CD4-positive, alpha-beta T cell treated with Interleukin-4 for 1 hour (primary cell): ENCODE results near the gene ATP9A.

Source experiments
- DNase-seq, 2 donors: peaks; one replicate each; pipeline ENCODE4 v3.0.0-alpha.2; 2020 to 2022

The ATP9A gene

DNA sequence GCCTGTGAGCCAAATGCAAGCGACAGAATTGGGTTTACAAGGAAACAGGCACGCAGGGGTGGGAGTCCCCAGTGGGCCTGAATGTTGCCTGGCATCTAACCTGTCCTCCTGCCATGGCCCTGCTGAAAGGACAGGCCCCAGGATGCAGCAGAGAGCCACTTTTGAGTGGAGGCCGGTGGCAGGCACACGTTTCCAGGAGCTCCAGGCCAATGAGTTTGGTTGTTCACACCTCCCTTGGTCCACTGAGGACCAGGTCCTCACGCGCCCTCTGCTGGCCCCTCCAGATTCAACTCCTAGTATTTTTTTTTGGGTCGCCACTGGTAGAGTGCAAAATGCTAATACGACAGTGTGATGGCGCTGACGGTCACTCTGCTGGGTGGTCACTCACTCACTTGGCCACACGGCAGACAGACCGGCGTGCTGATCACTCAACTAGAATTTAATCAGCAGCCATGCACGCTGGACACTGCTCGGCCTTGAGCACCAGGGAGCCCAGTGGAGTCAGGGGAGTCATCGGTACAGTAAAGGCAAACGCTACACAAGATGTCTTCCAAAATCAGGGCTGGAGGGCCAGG is 143.9 kb downstream of the ATP9A start:
- peak; percentile 53 to 59 for DNase-seq

DNA sequence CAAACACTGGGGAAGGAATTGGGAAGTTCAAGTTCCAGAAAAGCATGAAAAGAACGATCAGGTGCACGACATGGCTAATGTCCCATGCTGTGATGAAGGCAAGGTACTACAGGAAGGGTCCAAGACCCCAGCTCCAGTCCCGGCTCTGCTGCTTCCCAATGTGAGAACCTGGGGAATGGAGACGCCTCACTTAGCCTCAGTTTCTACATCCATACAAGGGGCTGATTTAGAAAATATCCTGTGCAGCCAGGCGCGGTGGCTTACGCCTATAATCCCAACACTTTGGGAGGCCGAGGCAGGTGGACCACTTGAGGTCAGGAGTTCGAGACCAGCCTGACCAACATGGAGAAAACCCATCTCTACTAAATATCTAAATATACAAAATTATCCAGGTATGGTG is 144.9 kb downstream of the ATP9A start:
- no peak for DNase-seq

DNA sequence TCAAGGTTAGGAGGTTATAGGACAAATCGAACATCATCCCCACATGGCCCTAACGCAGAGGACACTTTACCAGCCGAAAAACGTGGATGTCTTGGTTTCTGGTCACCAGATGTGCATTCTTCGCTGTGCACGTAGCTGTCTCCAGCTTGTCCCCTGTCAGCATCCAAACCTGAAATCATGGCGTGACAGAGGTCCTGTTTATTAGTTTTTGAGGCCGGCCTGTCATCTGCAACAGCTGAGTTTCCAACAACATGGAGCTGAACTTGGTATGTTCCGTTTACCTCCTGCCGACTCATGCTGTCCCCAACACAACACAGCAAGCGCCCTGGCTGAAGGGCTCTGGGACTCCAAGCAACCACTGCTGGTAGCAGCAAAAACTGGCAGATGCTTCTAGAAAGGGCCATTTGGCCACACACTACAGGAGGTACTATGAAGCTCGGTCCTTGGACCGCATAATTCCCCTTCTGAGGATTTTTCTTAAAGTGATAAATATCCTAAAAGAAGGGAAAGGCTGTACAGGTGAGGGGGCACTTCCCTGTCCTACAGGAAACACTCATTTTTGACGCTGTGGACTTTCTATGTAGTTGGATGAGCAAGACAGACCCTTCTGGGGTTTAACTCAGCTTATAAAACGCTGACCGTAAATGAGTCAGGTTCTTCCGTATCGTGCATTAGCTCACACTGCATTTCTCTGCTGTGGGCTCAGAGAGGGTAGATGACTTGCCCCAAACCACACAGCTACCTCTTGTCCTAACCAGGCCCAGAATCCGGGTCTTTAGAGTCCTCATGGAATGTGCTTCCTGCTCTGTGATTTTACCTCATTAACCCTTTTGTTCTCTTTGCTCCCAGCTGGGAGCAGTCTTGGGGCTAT is 146.0 kb downstream of the ATP9A start:
- DNase-seq: no peak

DNA sequence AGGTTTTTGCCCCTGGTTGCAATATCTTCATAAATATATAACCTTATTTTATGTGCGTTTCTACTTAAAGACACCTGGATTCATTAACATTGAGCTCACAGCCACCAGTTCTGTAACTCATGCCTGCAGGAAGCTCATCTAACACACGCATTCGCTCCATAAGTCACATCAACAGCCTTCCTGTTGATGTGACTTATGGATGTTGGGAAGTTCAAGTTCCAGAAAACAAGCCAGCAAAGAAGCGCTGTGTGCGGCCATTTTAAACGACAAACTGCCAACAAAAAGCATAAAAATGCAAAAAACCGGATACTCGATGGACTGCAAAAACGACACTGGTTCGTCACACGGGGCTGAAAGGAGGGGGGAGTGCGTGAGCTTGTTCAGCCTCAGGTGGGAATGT is 147.8 kb downstream of the ATP9A start:
- DNase-seq: no peak

DNA sequence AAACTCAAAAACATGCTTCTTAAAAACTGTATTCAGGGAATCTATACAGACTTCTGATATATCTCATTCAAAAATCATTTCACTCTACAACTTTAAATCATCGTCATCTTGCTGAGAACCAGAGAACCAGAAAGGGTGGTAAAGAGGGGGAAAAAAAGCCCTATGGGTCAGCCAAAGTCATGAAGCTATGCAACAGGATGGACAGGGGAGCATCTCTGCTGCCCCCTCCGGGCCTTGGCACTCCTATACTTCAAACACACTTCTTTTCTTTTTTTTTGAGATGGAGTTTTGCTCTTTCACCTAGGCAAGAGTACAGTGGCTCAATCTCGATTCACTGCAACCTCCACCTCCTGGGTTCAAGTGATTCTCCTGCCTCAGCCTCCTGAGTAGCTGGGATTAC is 152.1 kb downstream of the ATP9A start:
- DNase-seq: no peak

DNA sequence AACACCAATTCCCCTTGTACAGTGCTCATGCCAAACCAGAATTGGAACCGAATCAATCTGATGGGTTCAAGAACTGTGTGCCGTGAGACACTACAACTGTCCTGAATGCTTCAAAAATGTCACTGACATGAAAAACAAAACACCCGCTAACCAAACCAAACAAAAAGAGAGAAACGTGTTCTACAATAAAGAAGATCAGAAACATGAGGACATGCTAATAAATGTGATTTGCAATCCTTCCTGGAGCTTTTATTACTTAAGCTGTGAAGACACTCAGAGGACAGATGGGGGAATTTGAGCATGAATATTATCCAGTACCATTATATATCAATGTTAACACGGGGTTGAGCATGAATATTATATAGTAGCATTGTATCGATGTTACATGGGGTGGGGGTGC is 153.5 kb downstream of the ATP9A start:
- no peak for DNase-seq

DNA sequence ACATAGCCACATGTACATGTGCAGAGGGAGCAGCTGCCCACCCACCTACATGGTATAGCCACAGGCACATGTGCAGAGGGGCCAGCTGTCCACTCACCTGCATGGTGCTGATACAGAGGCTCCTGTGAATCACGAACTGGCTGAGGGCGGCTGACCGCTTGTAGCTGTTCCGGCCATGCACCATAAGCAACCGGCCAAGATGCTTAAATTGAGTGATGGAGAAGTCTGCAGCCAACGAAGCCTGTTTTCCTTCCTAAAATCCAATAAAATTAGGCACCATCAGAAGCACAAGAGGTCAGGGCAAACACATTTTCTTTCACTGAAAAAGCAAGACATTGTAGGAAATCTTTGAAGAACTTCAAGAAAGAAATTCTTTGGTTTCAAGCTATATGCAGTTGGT is 154.6 kb downstream of the ATP9A start:
- no peak for DNase-seq

DNA sequence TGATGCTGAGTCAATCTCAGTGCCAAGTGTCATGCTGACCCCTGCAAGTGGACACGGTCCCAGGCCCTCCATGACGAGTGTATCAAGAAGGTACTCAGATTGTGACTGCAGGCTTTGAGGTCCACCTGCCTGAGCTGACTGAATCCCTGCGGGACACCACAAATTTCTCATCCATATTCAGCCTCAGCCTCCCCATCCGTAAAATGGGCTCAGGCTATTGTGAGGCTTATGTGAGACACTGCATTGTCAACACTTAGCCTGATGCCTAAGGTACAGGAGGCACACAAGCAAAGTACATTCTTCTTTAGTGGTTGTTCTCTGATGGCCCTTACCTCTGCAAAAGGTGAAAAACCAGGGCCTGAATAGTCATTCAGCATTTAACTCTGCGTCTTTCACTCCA is 155.3 kb downstream of the ATP9A start:
- DNase-seq: no peak

DNA sequence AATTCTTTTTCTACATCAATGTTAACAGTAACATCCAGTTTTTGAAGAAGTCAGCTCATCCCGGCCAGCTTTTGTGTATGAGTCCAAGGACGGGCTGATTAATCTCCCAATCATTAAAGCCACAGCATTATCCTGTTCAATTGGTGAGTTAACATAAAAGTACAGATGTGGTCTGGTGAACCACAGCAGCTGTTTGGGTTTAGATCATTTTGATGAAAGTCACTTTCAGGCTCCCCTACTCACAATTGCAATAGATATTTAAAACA is 156.6 kb downstream of the ATP9A start:
- DNase-seq: no peak

DNA sequence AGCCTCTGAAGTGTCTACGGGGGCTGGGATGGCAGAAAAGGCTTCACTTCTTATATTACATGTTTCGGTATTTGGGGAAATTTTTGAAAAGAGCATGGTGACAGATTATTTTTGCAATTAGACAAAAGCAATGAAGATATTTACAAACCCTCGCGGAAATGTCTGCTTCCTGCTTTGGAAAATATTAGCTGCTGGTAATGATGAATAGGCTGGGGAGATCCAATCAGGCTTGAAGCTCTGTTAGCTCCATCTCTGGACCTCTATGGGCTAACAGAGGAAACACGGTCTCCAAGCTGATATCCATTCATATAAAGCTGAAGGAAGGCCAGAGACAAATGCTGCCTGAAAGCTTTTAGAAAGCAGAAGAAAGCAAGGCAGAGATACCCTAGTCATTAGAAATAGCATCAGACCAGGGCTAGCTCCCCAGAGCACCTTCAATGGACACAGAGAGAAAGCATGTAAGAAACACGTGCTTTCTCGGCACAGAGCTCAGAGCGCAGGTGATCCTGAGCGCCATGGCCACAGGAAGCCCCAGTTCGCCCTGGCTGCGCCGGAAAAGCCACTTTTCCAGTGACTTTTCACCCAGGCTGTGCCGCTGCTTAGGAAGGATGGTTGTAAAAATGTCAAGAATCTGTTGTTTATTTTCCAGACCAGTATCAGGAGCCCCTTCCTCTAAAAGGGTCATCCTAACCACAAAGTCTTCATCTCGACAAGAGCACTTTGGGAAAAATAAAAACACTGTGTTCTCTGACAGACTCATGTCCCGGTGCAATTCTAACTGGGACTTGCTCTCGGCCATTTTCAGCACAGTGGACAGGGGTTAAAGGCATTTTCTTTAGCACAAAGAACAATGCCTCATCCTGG is 157.2 kb downstream of the ATP9A start:
- no peak for DNase-seq

DNA sequence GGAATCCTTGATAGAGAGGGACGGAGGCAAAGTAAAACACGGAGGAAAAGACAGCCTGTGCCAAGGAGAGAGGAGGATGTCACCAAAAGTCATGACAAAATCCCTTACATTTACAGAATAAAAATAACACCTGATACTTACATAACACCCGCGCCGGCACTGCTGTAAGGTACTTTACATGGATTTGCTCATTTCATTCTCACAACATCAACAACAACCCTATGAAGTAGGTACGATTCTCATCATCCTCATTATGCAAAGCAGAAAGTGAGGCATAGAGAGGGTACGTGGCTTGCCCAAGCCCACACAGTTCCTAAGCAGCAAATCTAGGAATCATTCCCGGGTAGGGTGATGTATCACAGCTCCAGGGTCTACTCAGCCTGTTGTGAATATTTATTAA is 158.1 kb downstream of the ATP9A start:
- DNase-seq: no peak

DNA sequence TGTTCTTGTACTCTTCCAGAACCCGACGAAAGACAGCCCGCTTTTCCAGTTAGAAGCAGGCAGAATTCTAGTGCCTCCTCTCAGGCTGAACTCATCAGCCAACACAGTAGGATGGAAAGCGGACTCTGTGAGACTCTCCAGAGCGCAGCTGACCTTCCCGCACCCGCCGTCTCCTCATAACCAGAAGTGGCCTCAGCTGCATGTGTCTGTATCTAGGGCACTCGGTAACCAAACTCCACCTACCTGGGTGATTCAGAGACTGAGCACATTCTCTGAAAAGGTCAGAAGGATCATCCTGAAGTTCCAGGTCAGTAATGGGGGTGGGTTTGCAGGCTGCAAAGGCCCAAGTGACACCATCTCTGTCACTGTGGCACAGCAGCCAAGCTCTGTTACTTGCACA is 158.9 kb downstream of the ATP9A start:
- DNase-seq: no peak

DNA sequence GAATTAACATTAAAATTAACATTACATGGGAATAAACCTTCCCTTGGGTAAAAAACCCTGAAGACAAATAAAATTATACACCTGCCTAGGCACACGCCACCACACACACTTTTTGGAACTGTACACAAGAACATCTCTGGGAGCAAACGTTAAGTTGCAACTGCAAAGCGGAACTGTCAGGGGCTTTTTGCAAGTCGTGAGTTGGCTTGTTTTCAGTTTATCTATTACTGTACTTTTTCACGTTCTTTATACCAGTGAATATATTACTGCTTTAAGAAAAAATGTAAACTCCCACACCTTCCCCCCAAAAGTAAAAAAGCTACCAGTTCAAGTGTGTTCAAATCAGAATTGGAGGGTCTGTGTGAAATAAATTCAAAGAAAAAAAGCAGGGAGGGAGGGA is 160.1 kb downstream of the ATP9A start:
- no peak for DNase-seq

DNA sequence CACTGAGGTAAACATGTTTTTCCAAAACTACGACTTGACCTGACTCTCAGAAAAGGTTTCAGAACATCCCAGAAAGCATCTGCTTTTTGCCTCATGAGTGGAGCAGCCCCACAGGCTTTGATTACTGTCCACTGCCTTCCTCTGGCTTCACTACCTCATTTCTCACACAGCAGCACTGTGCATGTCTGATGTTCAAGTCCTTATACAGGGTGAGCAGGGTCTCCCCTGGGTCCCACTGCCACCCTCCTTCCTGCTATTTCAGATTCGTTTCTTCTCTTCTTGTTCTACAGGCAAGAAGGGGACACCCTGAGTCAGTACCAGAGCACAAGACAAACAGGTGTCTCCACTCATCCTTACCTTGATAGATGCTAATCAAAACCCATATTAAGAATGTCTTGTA is 161.0 kb downstream of the ATP9A start:
- DNase-seq: no peak

DNA sequence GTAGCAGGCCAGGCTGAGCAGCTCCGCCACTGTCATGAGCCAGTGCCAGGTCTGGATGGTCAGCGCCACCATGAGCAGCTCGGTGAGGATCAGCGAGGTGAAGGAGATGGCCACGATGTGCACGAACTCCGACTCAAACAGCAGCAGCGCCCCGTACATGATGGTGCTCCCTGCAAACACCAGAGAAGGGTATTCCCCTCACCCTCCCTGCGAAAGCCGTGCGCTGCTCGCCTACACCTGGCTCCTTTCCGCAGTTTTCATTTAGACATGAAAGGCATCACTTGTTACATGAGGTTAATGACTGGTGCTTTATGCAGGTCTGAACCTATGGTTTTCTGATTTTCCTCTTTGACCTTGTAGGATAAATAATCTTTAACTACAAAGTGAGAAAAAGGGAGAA is 163.3 kb downstream of the ATP9A start:
- DNase-seq: no peak

DNA sequence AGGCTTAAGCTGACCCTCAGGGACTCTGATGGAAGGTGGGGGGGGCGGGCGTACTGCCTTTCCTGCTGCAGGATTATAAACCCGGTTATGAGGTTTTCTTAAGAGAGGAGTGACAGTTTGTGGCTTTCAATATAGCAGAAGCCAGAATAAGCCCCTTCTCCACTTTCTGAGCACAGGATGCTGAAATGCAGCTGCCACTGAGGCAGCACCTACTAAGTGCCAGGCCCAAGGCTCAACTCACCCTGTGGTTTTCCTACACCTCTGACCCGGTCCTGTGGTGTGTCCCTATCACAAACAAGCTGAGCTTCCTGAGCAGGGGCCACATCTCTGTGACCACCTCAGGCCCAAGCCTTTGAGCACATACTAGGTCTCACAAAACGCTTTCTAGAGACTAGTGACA is 166.1 kb downstream of the ATP9A start:
- DNase-seq: no peak

DNA sequence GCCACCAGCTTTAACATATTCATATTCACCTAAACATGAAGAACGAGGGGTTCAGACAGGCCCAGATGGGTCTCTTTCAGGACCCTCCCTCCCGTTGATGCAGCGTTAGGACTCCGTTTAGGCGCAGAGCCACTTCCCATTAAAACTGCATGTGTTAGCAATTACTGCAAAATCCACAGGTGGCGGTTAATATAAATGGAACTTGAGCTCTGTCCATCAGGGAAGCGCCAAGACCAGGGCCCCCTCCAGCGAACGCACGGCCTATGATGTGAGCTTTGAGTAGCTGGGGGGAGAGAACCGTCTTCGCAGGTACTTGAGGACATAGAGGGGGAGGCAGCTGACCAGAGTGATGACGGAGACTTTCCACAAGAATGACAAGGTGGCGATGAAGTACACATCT is 167.2 kb downstream of the ATP9A start:
- DNase-seq: no peak

DNA sequence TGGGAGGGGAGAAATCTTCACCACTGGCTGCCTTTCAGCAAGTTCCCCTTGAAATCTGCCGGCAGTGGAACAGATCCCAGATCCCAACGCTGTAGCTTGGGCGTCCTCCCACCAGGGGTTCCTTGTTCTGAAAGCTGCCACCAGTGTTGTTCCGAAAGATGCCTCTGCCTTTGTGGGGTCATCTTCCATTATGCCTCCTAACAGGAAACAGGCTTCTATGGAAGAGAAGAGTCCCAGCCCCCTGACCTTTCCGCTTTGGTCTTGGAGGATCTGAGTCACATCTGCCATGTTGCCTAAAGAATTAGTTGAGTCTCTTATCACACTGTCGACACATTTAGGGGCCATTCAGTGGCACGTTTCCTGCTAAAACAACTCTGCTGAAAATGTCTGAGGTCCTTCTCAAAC is 168.2 kb downstream of the ATP9A start:
- no peak for DNase-seq

DNA sequence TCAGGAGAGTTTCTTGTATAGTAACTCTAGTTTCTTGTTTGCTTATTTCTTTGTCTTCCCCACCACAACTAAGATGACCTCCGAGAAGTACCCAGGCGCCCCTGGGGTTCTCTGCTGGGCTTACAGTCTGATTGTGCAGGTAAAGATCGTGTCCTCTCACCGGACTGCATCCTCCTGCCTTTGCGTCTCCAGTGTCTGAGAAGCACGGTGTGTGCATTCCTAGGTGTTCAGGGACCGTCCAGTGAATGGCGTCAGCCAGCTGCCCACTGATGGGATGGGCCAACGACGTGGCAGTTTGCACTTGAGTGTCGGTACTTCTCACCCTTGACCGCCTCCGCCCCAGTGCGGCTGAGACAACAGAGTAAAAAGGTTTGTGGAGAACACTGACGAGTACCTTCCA is 169.6 kb downstream of the ATP9A start:
- no peak for DNase-seq

DNA sequence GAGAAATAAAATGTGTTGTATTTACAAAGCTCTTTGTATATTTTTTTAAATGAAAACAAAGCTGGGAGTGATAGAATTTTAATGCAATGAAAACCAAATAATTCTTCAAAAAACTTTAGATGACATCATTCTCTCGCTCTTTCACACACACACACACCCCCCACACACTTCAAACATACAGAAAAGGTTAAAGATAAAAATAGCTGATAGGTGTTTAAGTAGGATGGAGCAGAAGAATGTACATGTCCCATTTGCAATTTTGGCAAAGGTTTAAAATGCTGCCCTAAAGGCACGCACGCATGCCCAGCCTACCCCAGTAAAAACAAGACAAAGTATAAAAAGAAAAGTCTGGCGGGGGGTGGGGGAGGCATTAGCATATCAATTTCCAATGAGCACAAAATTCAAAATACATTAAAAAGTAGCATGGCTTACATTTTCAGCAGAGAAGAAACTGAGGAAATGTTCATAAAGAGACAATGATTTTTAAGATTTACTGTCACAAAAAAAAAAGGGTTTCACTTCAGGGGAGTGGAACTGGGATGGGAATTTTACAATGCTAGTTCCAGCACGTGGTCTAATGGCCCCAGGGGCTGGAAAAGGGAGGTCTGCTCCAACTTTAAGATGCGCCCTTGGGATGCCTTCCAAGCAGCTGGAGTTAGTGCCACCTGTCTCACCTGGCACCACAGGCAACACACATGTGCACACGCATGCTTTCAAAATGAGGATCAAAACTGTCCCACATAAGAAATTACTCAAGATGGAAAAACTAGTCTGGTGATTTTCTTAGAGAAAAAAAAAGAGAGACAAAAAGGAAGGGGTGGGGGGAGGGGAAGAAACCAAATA is 170.6 kb downstream of the ATP9A start:
- no peak for DNase-seq

DNA sequence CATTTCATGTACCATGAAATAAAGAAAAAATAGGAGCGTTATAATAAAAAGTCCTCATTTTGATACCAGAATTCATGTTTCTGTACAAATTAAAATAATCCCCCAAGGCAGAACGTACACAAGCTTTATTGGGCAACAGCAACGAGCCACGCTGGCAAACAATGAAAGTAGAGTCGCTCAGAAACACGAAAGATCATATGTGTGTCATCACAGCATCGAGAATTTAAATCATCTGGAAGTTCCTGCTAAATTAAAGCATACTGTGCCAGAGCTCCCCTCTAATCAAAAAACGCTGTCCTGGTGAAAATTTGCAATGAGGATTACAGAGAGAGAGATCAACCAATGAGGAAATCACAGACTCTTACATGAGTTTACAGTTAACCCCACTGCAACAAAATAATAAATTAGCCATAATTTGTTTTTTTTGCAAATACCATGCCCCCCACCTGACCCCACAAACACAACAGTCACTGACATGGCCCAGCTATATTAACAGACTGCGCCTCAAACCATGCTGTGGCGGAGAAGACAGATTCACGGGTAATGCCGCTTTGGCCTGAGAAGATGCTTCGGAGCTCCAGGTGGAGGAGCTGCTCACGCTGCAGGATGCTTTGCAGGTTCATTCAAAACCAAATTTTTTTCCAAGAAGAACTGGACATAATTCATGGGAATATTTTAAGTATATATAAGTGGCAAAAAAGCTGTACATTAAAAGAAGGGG is 171.4 kb downstream of the ATP9A start:
- DNase-seq: no peak

DNA sequence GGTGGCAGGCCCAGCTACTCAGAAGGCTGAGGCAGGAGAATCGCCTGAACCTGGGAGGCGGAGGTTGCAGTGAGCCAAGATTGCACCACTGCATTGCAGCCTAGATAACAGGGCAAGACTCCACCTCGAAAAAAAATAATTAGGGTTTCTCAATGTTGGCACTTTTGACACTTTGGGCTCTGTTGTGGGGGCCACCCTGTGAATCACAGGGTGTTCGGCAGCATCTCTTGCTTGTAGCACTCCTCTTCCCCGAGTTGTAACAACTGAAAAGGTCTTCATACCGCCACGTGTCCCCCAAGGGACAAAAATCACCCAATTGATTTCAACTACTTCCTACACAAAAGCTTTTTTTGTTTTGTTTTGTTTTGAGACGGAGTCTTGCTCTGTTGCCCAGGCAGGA is 172.4 kb downstream of the ATP9A start:
- no peak for DNase-seq
